NT2/D1 (cell line): ENCODE data around the gene RPUSD1.
A peak's percentile ranks its signal among the peaks of the same experiment; 100 is the strongest.

Experiments used
- DNase-seq: peaks from one replicate; pipeline ENCODE4 v3.0.0-alpha.2; 2011; ENCODE audit warnings: low read depth, low spot score
- H3K27me3 ChIP-seq: 2 replicates; pipeline ENCODE4 v1.6.0; 2011; ENCODE audit warnings: mild to moderate bottlenecking; ENCODE audit not compliant: insufficient read length, insufficient read depth
- H3K36me3 ChIP-seq: 2 replicates; pipeline ENCODE4 v1.6.1; 2011; ENCODE audit warnings: mild to moderate bottlenecking, low read length, mixed read lengths; ENCODE audit not compliant: insufficient read depth, insufficient read length
- H3K4me1 ChIP-seq: 2 replicates; pipeline ENCODE4 v1.5.1; 2011; ENCODE audit not compliant: insufficient read depth, insufficient read length
- H3K4me3 ChIP-seq: 2 replicates; pipeline ENCODE4 v1.5.1; 2011; ENCODE audit warnings: low read depth; ENCODE audit not compliant: insufficient read length
- H3K9ac ChIP-seq: 2 replicates; pipeline ENCODE4 v1.6.0; 2011; ENCODE audit warnings: low read depth; ENCODE audit not compliant: insufficient read length
- H3K9me3 ChIP-seq: 2 replicates; pipeline ENCODE4 v1.5.1; 2011; ENCODE audit warnings: mild to moderate bottlenecking, low read length; ENCODE audit not compliant: insufficient read depth
- SUZ12 ChIP-seq: IDR thresholded peaks from 2 replicates; pipeline ENCODE4 v1.6.1; 2011; ENCODE audit not compliant: insufficient read length, insufficient read depth; ENCODE audit errors: extremely low read depth
- YY1 ChIP-seq: IDR thresholded peaks from 2 replicates; pipeline ENCODE4 v1.6.1; 2011; ENCODE audit not compliant: insufficient read length, insufficient read depth
- ZNF274 ChIP-seq: IDR thresholded peaks from 2 replicates; pipeline ENCODE4 v1.6.1; 2011; ENCODE audit warnings: mild to moderate bottlenecking, low read depth, low read length

The RPUSD1 gene

GRCh38 chr16:818132-818531 is 30.0 kb upstream of the RPUSD1 start:
- TF ChIP-seq SUZ12 = no peak
- TF ChIP-seq YY1 = no peak
- no peak for TF ChIP-seq ZNF274

GRCh38 chr16:817001-817906 is 29.1 kb upstream of the RPUSD1 start:
- H3K27me3 ChIP-seq = no peaks in the 10 kb centered on the region
- no peaks in the 10 kb centered on the region for H3K9me3 ChIP-seq
- no peak overlapping the region for H3K4me3 ChIP-seq
- no peak for TF ChIP-seq YY1
- TF ChIP-seq ZNF274 = no peak
- no peak for TF ChIP-seq SUZ12
- no peak for DNase-seq
- peaks cover 9% of the 10 kb centered on the region for H3K4me1 ChIP-seq
- no peak overlapping the region for H3K9ac ChIP-seq
- H3K36me3 ChIP-seq = no peaks in the 10 kb centered on the region

More at GRCh38 chr16:818132-818531, 30.0 kb upstream of the RPUSD1 start:
- H3K27me3 ChIP-seq = no peaks in the 10 kb centered on the region
- H3K4me1 ChIP-seq = peaks cover 9% of the 10 kb centered on the region
- no peaks in the 10 kb centered on the region for H3K9me3 ChIP-seq
- DNase-seq = no peak
- H3K9ac ChIP-seq = no peak overlapping the region
- H3K4me3 ChIP-seq = no peak overlapping the region
- no peaks in the 10 kb centered on the region for H3K36me3 ChIP-seq

GRCh38 chr16:815861-816260 is 27.7 kb upstream of the RPUSD1 start:
- Histone ChIP-seq H3K4me1 (peaks cover 11% of the 10 kb centered on the region), H3K4me3 (no peak overlapping the region), H3K9me3 (no peaks in the 10 kb centered on the region), H3K9ac (no peak overlapping the region), H3K36me3 (peaks cover 6% of the 10 kb centered on the region), H3K27me3 (no peaks in the 10 kb centered on the region)
- no peak for TF ChIP-seq YY1
- TF ChIP-seq ZNF274 = no peak
- TF ChIP-seq SUZ12 = no peak
- no peak for DNase-seq

GRCh38 chr16:814974-815373 is 26.8 kb upstream of the RPUSD1 start:
- DNase-seq = no peak
- Histone ChIP-seq H3K36me3 (peaks cover 8% of the 10 kb centered on the region), H3K9me3 (no peaks in the 10 kb centered on the region), H3K9ac (no peak overlapping the region), H3K4me1 (peaks cover 11% of the 10 kb centered on the region), H3K27me3 (no peaks in the 10 kb centered on the region), H3K4me3 (no peak overlapping the region)
- no peak for TF ChIP-seq YY1
- no peak for TF ChIP-seq SUZ12
- no peak for TF ChIP-seq ZNF274

GRCh38 chr16:813916-814412 is 25.8 kb upstream of the RPUSD1 start:
- Histone ChIP-seq H3K9ac (peak overlapping the region; percentile 33), H3K4me3 (no peak overlapping the region), H3K9me3 (no peaks in the 10 kb centered on the region), H3K4me1 (peaks cover 11% of the 10 kb centered on the region), H3K27me3 (no peaks in the 10 kb centered on the region), H3K36me3 (peaks cover 8% of the 10 kb centered on the region)
- TF ChIP-seq SUZ12 (no peak), ZNF274 (no peak), YY1 (no peak)
- no peak for DNase-seq

- H3K4me3 ChIP-seq = peak overlapping the region; percentile 21
- TF ChIP-seq ZNF274 (no peak), SUZ12 (no peak), YY1 (no peak)
- H3K4me1 ChIP-seq = peaks cover 11% of the 10 kb centered on the region
- no peaks in the 10 kb centered on the region for H3K27me3 ChIP-seq
- peak overlapping the region; percentile 80 for H3K9ac ChIP-seq
- H3K9me3 ChIP-seq = no peaks in the 10 kb centered on the region
- H3K36me3 ChIP-seq = peaks cover 8% of the 10 kb centered on the region
- no peak for DNase-seq
These were observed 25.2 kb upstream of the RPUSD1 start for GRCh38 chr16:813204-813915.

GRCh38 chr16:808085-808386 is 19.9 kb upstream of the RPUSD1 start:
- no peak for DNase-seq
- H3K4me3 ChIP-seq = peak overlapping the region; percentile 79
- H3K36me3 ChIP-seq = peaks cover 8% of the 10 kb centered on the region
- TF ChIP-seq ZNF274 = no peak
- no peak for TF ChIP-seq YY1
- TF ChIP-seq SUZ12 = no peak
- H3K27me3 ChIP-seq = peaks cover 19% of the 10 kb centered on the region
- H3K4me1 ChIP-seq = peaks cover 29% of the 10 kb centered on the region
- no peaks in the 10 kb centered on the region for H3K9me3 ChIP-seq
- peak overlapping the region; percentile 91 for H3K9ac ChIP-seq
